Activated CD4-positive, alpha-beta memory T cell treated with anti-CD3 and anti-CD28 coated beads, Interleukin-2, amount 10 ng/mL, durations not matched to agents 7 days and 5 days (primary cell): ENCODE data around the gene DNAL4. TPM values are rescaled to one million over a fixed set of nuclear protein-coding genes. Genes with fewer than 3 reads are reported as not detected.

ENCODE experiments used
- CTCF ChIA-PET: fragments of 350-600 bp; sonication (Branson Sonifier 250); formaldehyde crosslinking; loops from one replicate; lab custom pipeline; 2021; ENCODE audit warnings: antibody characterized with exemption, inconsistent platforms; lab: Charles Lee
- POLR2A ChIA-PET: fragments of 350-600 bp; sonication (Branson Sonifier 250); formaldehyde crosslinking; loops from one replicate; lab custom pipeline; 2021; ENCODE audit warnings: antibody characterized with exemption; lab: Charles Lee
- DNase-seq: peaks from one replicate; pipeline ENCODE4 v3.0.0-alpha.2; 2020
- H3K27ac Mint-ChIP-seq: one replicate; pipeline ENCODE4 v1.8.0; 2021; ENCODE audit warnings: mild to moderate bottlenecking, mixed read lengths
- H3K27me3 Mint-ChIP-seq: one replicate; pipeline ENCODE4 v1.8.0; 2021; ENCODE audit warnings: mixed read lengths
- H3K36me3 Mint-ChIP-seq: one replicate; pipeline ENCODE4 v1.8.0; 2021; ENCODE audit warnings: low read depth, mixed read lengths
- H3K4me1 Mint-ChIP-seq: one replicate; pipeline ENCODE4 v1.8.0; 2021; ENCODE audit warnings: mixed read lengths
- H3K4me3 Mint-ChIP-seq: one replicate; pipeline ENCODE4 v1.8.0; 2021; ENCODE audit warnings: mild to moderate bottlenecking, mixed read lengths
- H3K9me3 Mint-ChIP-seq: one replicate; pipeline ENCODE4 v1.8.0; 2021; ENCODE audit warnings: mixed read lengths
- total RNA-seq, 2 experiments: library from RNA; stranded (reverse); gene quantifications; one replicate each; pipeline ENCODE4 v1.2.3, GENCODE V29; 2021

The DNAL4 gene
- total RNA-seq, 2 experiments from 2014 or later = 8.0 to 8.4 TPM

- DNase-seq = no peak
- Mint-ChIP-seq H3K4me1 (peaks cover 55% of the 10 kb centered on the region), H3K4me3 (peak overlapping the region; percentile 91), H3K27ac (peak overlapping the region; percentile 100), H3K27me3 (no peaks in the 10 kb centered on the region), H3K36me3 (peaks cover 84% of the 10 kb centered on the region), H3K9me3 (no peaks in the 10 kb centered on the region)
- ChIA-PET POLR2A (interaction anchor here (0.9 to 17.0 kb wide), 8 partner anchors 10 to 569 kb away, joined by 3 to 479 read pairs (median 12); partner anchors contain the start of genes GTPBP1 and JOSD1), CTCF (interaction anchor here (1.3 to 2.0 kb wide), 3 partner anchors 15 to 26 kb away, joined by 5 to 8 read pairs (median 7); no protein-coding TSS in a partner anchor)
Measured at GRCh38 chr22:38751066-38751421, 42.9 kb downstream of the DNAL4 start.

GRCh38 chr22:38750638-38751037 lies 43.3 kb downstream of the DNAL4 start:
- H3K27ac Mint-ChIP-seq = peak overlapping the region; percentile 100
- H3K4me1 Mint-ChIP-seq = peaks cover 57% of the 10 kb centered on the region
- peak overlapping the region; percentile 91 for H3K4me3 Mint-ChIP-seq
- ChIA-PET POLR2A (interaction anchor here (1.7 to 17.0 kb wide), 4 partner anchors 11 to 44 kb away, joined by 6 to 479 read pairs (median 32); partner anchors contain the start of gene GTPBP1), CTCF (interaction anchor here (1.6 to 1.8 kb wide), 2 partner anchors 17 to 26 kb away, joined by 4 to 7 read pairs; no protein-coding TSS in a partner anchor)
- H3K9me3 Mint-ChIP-seq = no peaks in the 10 kb centered on the region
- no peak for DNase-seq
- peaks cover 88% of the 10 kb centered on the region for H3K36me3 Mint-ChIP-seq
- H3K27me3 Mint-ChIP-seq = no peaks in the 10 kb centered on the region

- H3K4me3 Mint-ChIP-seq = peak overlapping the region; percentile 43
- peaks cover 92% of the 10 kb centered on the region for H3K36me3 Mint-ChIP-seq
- no peak for DNase-seq
- H3K27me3 Mint-ChIP-seq = no peaks in the 10 kb centered on the region
- peaks cover 61% of the 10 kb centered on the region for H3K4me1 Mint-ChIP-seq
- CTCF ChIA-PET = interaction anchor here (1.6 kb wide), 1 partner anchor 25 kb away, joined by 4 read pairs; no protein-coding TSS in a partner anchor
- H3K27ac Mint-ChIP-seq = peak overlapping the region; percentile 77
- no peaks in the 10 kb centered on the region for H3K9me3 Mint-ChIP-seq
- POLR2A ChIA-PET = interaction anchor here (1.7 to 17.0 kb wide), 4 partner anchors 11 to 43 kb away, joined by 6 to 479 read pairs (median 32); partner anchors contain the start of gene GTPBP1
Measured at GRCh38 chr22:38750104-38750503, 43.8 kb downstream of the DNAL4 start.

GRCh38 chr22:38748487-38749136 lies 45.3 kb downstream of the DNAL4 start:
- Mint-ChIP-seq H3K4me3 (no peak overlapping the region), H3K36me3 (peaks cover 92% of the 10 kb centered on the region), H3K27ac (peak overlapping the region; percentile 77), H3K27me3 (no peaks in the 10 kb centered on the region), H3K9me3 (no peaks in the 10 kb centered on the region), H3K4me1 (peaks cover 62% of the 10 kb centered on the region)
- ChIA-PET CTCF (interaction anchor here (1.4 to 2.7 kb wide), 2 partner anchors 18 to 24 kb away, joined by 5 to 16 read pairs; no protein-coding TSS in a partner anchor), POLR2A (interaction anchor here (2.3 to 17.0 kb wide), 2 partner anchors 12 to 42 kb away, joined by 6 to 479 read pairs; no protein-coding TSS in a partner anchor)
- no peak for DNase-seq

GRCh38 chr22:38745676-38746460 lies 48.1 kb downstream of the DNAL4 start:
- peaks cover 93% of the 10 kb centered on the region for H3K36me3 Mint-ChIP-seq
- no peak for DNase-seq
- no peaks in the 10 kb centered on the region for H3K27me3 Mint-ChIP-seq
- POLR2A ChIA-PET = interaction anchor here (1.3 to 17.0 kb wide), 4 partner anchors 10 to 46 kb away, joined by 4 to 479 read pairs (median 8); partner anchors contain the start of genes JOSD1 and SUN2
- no peak overlapping the region for H3K27ac Mint-ChIP-seq
- no peaks in the 10 kb centered on the region for H3K9me3 Mint-ChIP-seq
- CTCF ChIA-PET = interaction anchor here (1.1 to 2.7 kb wide), 3 partner anchors 12 to 23 kb away, joined by 3 to 16 read pairs (median 3); no protein-coding TSS in a partner anchor
- no peak overlapping the region for H3K4me3 Mint-ChIP-seq
- H3K4me1 Mint-ChIP-seq = peaks cover 48% of the 10 kb centered on the region

GRCh38 chr22:38744981-38745380 lies 49.0 kb downstream of the DNAL4 start:
- DNase-seq = no peak
- Mint-ChIP-seq H3K27ac (peak overlapping the region; percentile 49), H3K27me3 (no peaks in the 10 kb centered on the region), H3K4me3 (no peak overlapping the region), H3K36me3 (peaks cover 94% of the 10 kb centered on the region), H3K9me3 (no peaks in the 10 kb centered on the region), H3K4me1 (peaks cover 42% of the 10 kb centered on the region)
- POLR2A ChIA-PET = interaction anchor here (3.3 to 17.0 kb wide), 2 partner anchors 9 to 12 kb away, joined by 11 to 479 read pairs; partner anchors contain the start of gene SUN2
- CTCF ChIA-PET = interaction anchor here (1.1 to 1.2 kb wide), 2 partner anchors 11 to 24 kb away, joined by 3 read pairs; no protein-coding TSS in a partner anchor

- no peak for DNase-seq
- H3K27me3 Mint-ChIP-seq = no peaks in the 10 kb centered on the region
- H3K4me3 Mint-ChIP-seq = no peak overlapping the region
- no peak overlapping the region for H3K27ac Mint-ChIP-seq
- ChIA-PET POLR2A (interaction anchor here (0.8 to 16.2 kb wide), 5 partner anchors 9 to 37 kb away, joined by 3 to 479 read pairs (median 4); partner anchors contain the start of genes GTPBP1 and SUN2), CTCF (interaction anchor here (1.5 kb wide), 1 partner anchor 10 kb away, joined by 4 read pairs; no protein-coding TSS in a partner anchor)
- H3K4me1 Mint-ChIP-seq = peaks cover 37% of the 10 kb centered on the region
- H3K36me3 Mint-ChIP-seq = peaks cover 91% of the 10 kb centered on the region
- no peaks in the 10 kb centered on the region for H3K9me3 Mint-ChIP-seq
Measured at GRCh38 chr22:38742176-38742942, 51.6 kb downstream of the DNAL4 start.

- Mint-ChIP-seq H3K4me3 (no peak overlapping the region), H3K4me1 (peaks cover 42% of the 10 kb centered on the region), H3K36me3 (peaks cover 96% of the 10 kb centered on the region), H3K27me3 (no peaks in the 10 kb centered on the region), H3K27ac (peak overlapping the region; percentile 10), H3K9me3 (no peaks in the 10 kb centered on the region)
- POLR2A ChIA-PET = interaction anchor here (0.9 to 16.2 kb wide), 3 partner anchors 9 to 35 kb away, joined by 4 to 479 read pairs (median 37); partner anchors contain the start of gene SUN2
- CTCF ChIA-PET = no interaction called here
- no peak for DNase-seq
Measured at GRCh38 chr22:38741576-38741975, 52.4 kb downstream of the DNAL4 start.

- Mint-ChIP-seq H3K36me3 (peaks cover 96% of the 10 kb centered on the region), H3K27me3 (no peaks in the 10 kb centered on the region), H3K9me3 (no peaks in the 10 kb centered on the region), H3K4me1 (peaks cover 46% of the 10 kb centered on the region), H3K4me3 (no peak overlapping the region), H3K27ac (peak overlapping the region; percentile 10)
- no peak for DNase-seq
- CTCF ChIA-PET = no interaction called here
- POLR2A ChIA-PET = interaction anchor here (1.6 to 16.2 kb wide), 3 partner anchors 10 to 12 kb away, joined by 6 to 479 read pairs (median 15); partner anchors contain the start of gene SUN2
Measured at GRCh38 chr22:38741166-38741565, 52.8 kb downstream of the DNAL4 start.

- DNase-seq = no peak
- H3K27ac Mint-ChIP-seq = no peak overlapping the region
- peaks cover 97% of the 10 kb centered on the region for H3K36me3 Mint-ChIP-seq
- POLR2A ChIA-PET = interaction anchor here (1.0 to 16.2 kb wide), 6 partner anchors 9 to 131 kb away, joined by 3 to 479 read pairs (median 5); partner anchors contain the start of genes CBX6 and SUN2
- peaks cover 48% of the 10 kb centered on the region for H3K4me1 Mint-ChIP-seq
- no peaks in the 10 kb centered on the region for H3K27me3 Mint-ChIP-seq
- H3K9me3 Mint-ChIP-seq = no peaks in the 10 kb centered on the region
- H3K4me3 Mint-ChIP-seq = no peak overlapping the region
- CTCF ChIA-PET = no interaction called here
Measured at GRCh38 chr22:38740754-38741153, 53.2 kb downstream of the DNAL4 start.

- ChIA-PET CTCF (no interaction called here), POLR2A (interaction anchor here (1.0 to 16.2 kb wide), 6 partner anchors 8 to 131 kb away, joined by 3 to 479 read pairs (median 5); partner anchors contain the start of genes CBX6 and SUN2)
- Mint-ChIP-seq H3K36me3 (peaks cover 97% of the 10 kb centered on the region), H3K27me3 (no peaks in the 10 kb centered on the region), H3K4me3 (no peak overlapping the region), H3K9me3 (no peaks in the 10 kb centered on the region), H3K4me1 (peaks cover 50% of the 10 kb centered on the region), H3K27ac (no peak overlapping the region)
- DNase-seq = no peak
Measured at GRCh38 chr22:38740116-38740723, 53.7 kb downstream of the DNAL4 start.
